HepG2 (cell line): ENCODE measurements around the gene HOXB4. TPM values are rescaled to one million over a fixed set of nuclear protein-coding genes. Genes with fewer than 3 reads are reported as not detected.

ENCODE experiments used
- ATAC-seq: fragments of 200-7000 bp; cut with Tn5 transposase; 3 replicates; pipeline ENCODE4 v1.9.1; 2020; ENCODE audit warnings: mild to moderate bottlenecking, moderate library complexity
- BruUV-seq: library from RNA; stranded (reverse); fragments of 400-500 nt; replicated peaks from 2 replicates; lab custom pipeline; 2021; lab: Mats Ljungman, UMichigan
- CTCF ChIA-PET: fragments of 300-600 bp; formaldehyde crosslinking; extraction: SDS; loops from one replicate; lab custom pipeline; 2021; ENCODE audit warnings: low total read pairs, inconsistent platforms, low intra/inter-chr PET ratio; lab: Yijun Ruan, JAX
- POLR2A ChIA-PET: fragments of 350-600 bp; sonication (Branson Sonifier 250); formaldehyde crosslinking; loops from one replicate; lab custom pipeline; 2020; ENCODE audit warnings: antibody characterized with exemption, inconsistent platforms; lab: Yijun Ruan, JAX
- DNase-seq: peaks from one replicate; pipeline ENCODE4 v3.0.0-alpha.2; 2015; ENCODE audit warnings: low spot score
- FAIRE-seq: peaks from 3 replicates; lab custom pipeline; 2011; peaks lifted over from hg19 to GRCh38; lab: Jason Lieb, UNC
- H2AFZ ChIP-seq: one replicate; pipeline ENCODE4 v1.6.1; 2011; ENCODE audit warnings: low read length, inconsistent platforms
- H3K27ac ChIP-seq: fragments of 300-600 bp; 3 replicates; pipeline ENCODE4 v1.8.0; 2011; ENCODE audit warnings: mixed run types, mild to moderate bottlenecking, mixed read lengths, low read length, inconsistent platforms; ENCODE audit not compliant: insufficient read depth; ENCODE audit errors: extremely low read length
- H3K27me3 ChIP-seq, 2 experiments: fragments of 200-600 bp in 1 of 2; 2 replicates in 1 of 2; 3 replicates in 1 of 2; pipeline versions ENCODE4 v1.6.0 to v1.8.0; 2011; ENCODE audit warnings: low read length in 2 of 2, mild to moderate bottlenecking in 2 of 2, moderate library complexity in 2 of 2, inconsistent platforms in 1 of 2; ENCODE audit not compliant: insufficient read depth in 2 of 2, control insufficient read depth in 1 of 2
- H3K36me3 ChIP-seq, 2 experiments: fragments of 200-600 bp in 1 of 2; replicated peaks in 1 of 2; 2 replicates in 1 of 2; 3 replicates in 1 of 2; pipeline versions ENCODE4 v1.5.1 to v1.8.0; 2011; ENCODE audit warnings: low read length in 2 of 2, inconsistent platforms in 1 of 2; ENCODE audit not compliant: insufficient read depth in 2 of 2, control insufficient read depth in 1 of 2
- H3K4me1 ChIP-seq: 2 replicates; pipeline ENCODE4 v1.5.1; 2012; ENCODE audit warnings: low read length, inconsistent platforms; ENCODE audit not compliant: insufficient read depth
- H3K4me2 ChIP-seq: 2 replicates; pipeline ENCODE4 v1.6.0; 2011; ENCODE audit warnings: low read depth, low read length, inconsistent platforms
- H3K4me3 ChIP-seq, 3 experiments: fragments of 200-600 bp in 1 of 3; sonication (generic), shearing (Covaris generic) in 1 of 3; replicated peaks in 1 of 3; 2 replicates each; pipeline ENCODE4 v1.5.1; 2011 to 2016; ENCODE audit warnings: low read length in 3 of 3, inconsistent platforms in 2 of 3, low read depth in 2 of 3, mild to moderate bottlenecking in 2 of 3, control low read depth in 1 of 3, mixed read lengths in 1 of 3; ENCODE audit not compliant: insufficient read depth in 1 of 3
- H3K79me2 ChIP-seq: one replicate; pipeline ENCODE4 v1.6.1; 2011; ENCODE audit warnings: low read length, inconsistent platforms; ENCODE audit not compliant: insufficient read depth
- H3K9ac ChIP-seq: 2 replicates; pipeline ENCODE4 v1.6.0; 2011; ENCODE audit warnings: mild to moderate bottlenecking, low read depth, low read length, inconsistent platforms; ENCODE audit not compliant: insufficient read depth
- H3K9me3 ChIP-seq: 2 replicates; pipeline ENCODE4 v1.5.1; 2012; ENCODE audit warnings: mild to moderate bottlenecking, low read length
- H4K20me1 ChIP-seq: 2 replicates; pipeline ENCODE4 v1.6.0; 2011; ENCODE audit warnings: inconsistent platforms, mild to moderate bottlenecking, low read length, moderate library complexity; ENCODE audit not compliant: insufficient read depth
- ATF7 ChIP-seq, 2 experiments: fragments of 450-650 bp in 1 of 2; sonication (generic) in 1 of 2; formaldehyde crosslinking in 1 of 2; IDR thresholded peaks; 2 replicates each; pipeline versions ENCODE4 v1.4.0 to v1.6.1; 2016 to 2020; ENCODE audit warnings: antibody characterized with exemption in 1 of 2, mild to moderate bottlenecking in 1 of 2, missing genetic modification reagents in 1 of 2
- BORCS8-MEF2B ChIP-seq: sonication (generic); formaldehyde crosslinking; IDR thresholded peaks from 2 replicates; pipeline ENCODE4 v1.8.0; 2022; ENCODE audit warnings: mild to moderate bottlenecking, missing genetic modification reagents
- BRCA1 ChIP-seq: sonication (generic); formaldehyde crosslinking; IDR thresholded peaks from 2 replicates; pipeline ENCODE4 v1.4.0; 2020; ENCODE audit warnings: missing genetic modification reagents
- CREB1 ChIP-seq, 2 experiments: fragments of 450-650 bp in 1 of 2; IDR thresholded peaks; 2 replicates each; pipeline ENCODE4 v1.6.1; 2016 to 2017; ENCODE audit warnings: control low read depth in 1 of 2, mild to moderate bottlenecking in 1 of 2, missing compliant biosample characterization in 1 of 2, missing genetic modification characterization in 1 of 2
- FLYWCH1 ChIP-seq: sonication (generic); formaldehyde crosslinking; IDR thresholded peaks from 2 replicates; pipeline ENCODE4 v1.8.1; 2023; ENCODE audit warnings: mild to moderate bottlenecking, missing genetic modification reagents
- MAF1 ChIP-seq: sonication (generic); formaldehyde crosslinking; IDR thresholded peaks from 2 replicates; pipeline ENCODE4 v1.5.0; 2020; ENCODE audit warnings: missing genetic modification reagents, borderline replicate concordance
- SMAD1 ChIP-seq: sonication (generic); formaldehyde crosslinking; IDR thresholded peaks from 2 replicates; pipeline ENCODE4 v1.4.0; 2020; ENCODE audit warnings: missing genetic modification reagents, low read depth, mild to moderate bottlenecking, borderline replicate concordance
- SRY ChIP-seq: sonication (generic); formaldehyde crosslinking; IDR thresholded peaks from 2 replicates; pipeline ENCODE4 v1.8.0; 2022; ENCODE audit warnings: mild to moderate bottlenecking, missing genetic modification reagents
- ZBTB21 ChIP-seq: sonication (generic); formaldehyde crosslinking; IDR thresholded peaks from 2 replicates; pipeline ENCODE4 v1.4.0; 2020; ENCODE audit warnings: missing genetic modification reagents
- ZNF530 ChIP-seq: sonication (generic); formaldehyde crosslinking; IDR thresholded peaks from 2 replicates; pipeline ENCODE4 v1.5.0; 2020; ENCODE audit warnings: low read depth, mild to moderate bottlenecking, missing genetic modification reagents
- ZNF629 ChIP-seq: sonication (generic); formaldehyde crosslinking; conservative IDR thresholded peaks from 2 replicates; pipeline ENCODE4 v1.5.0; 2020; ENCODE audit warnings: missing genetic modification reagents
- WGBS: methylation state at CpG from one replicate; pipeline ENCODE4 v1.1.6; 2017; ENCODE audit warnings: low lambda C conversion rate; 5-methylcytosine and 5-hydroxymethylcytosine counted together
- in situ Hi-C: cut with HindIII; loops from 2 replicates; pipeline ENCODE4 v1.10.0; 2017; ENCODE audit warnings: low pct_unique_long_range_greater_than_20kb; ENCODE audit not compliant: extremely low pct_ligation_motif_present
- intact Hi-C: fragments of 100-400 bp; cut with micrococcal nuclease; formaldehyde crosslinking; loops from one replicate; pipeline ENCODE4 v1.10.0; 2022; ENCODE audit not compliant: unreplicated experiment
- polyA plus RNA-seq, 8 experiments: library from polyadenylated mRNA; depleted of rRNA in 3 of 8; stranded (reverse) in 7 of 8; unstranded in 1 of 8; fragments of >200 nt; fragmentation: Illumina TruSeq in 4 of 8; extraction: Trizol in 4 of 8; gene quantifications; 2 replicates each; pipeline versions ENCODE4 v1.2.1 to v1.2.3, GENCODE V29; 2011 to 2016; ENCODE audit warnings: low read depth in 4 of 8, missing spikeins in 1 of 8, mixed read lengths in 1 of 8; ENCODE audit not compliant: insufficient read depth in 1 of 8
- total RNA-seq, 5 experiments: library from RNA; depleted of rRNA; stranded (reverse); fragments of >200 nt; fragmentation: Illumina TruSeq; extraction: Trizol; gene quantifications; 2 replicates each; pipeline ENCODE4 v1.2.3, GENCODE V29; 2016; ENCODE audit warnings: low read depth in 1 of 5
- TF ChIP-seq, protein P1 (sequence below): sonication (generic); formaldehyde crosslinking; IDR thresholded peaks from 2 replicates; pipeline ENCODE4 v1.5.0; 2020; ENCODE audit warnings: missing genetic modification reagents, mild to moderate bottlenecking, borderline replicate concordance
- TF ChIP-seq, protein P2 (sequence below): sonication (generic); formaldehyde crosslinking; IDR thresholded peaks from 2 replicates; pipeline ENCODE4; 2020; ENCODE audit warnings: missing genetic modification reagents, mild to moderate bottlenecking, borderline replicate concordance

HOXB4 gene
- total and polyA plus RNA-seq, 2 of the 13 experiments (the other 11 are each of a cell fraction or from before 2014, with no cell fraction given) = not detected

DNA sequence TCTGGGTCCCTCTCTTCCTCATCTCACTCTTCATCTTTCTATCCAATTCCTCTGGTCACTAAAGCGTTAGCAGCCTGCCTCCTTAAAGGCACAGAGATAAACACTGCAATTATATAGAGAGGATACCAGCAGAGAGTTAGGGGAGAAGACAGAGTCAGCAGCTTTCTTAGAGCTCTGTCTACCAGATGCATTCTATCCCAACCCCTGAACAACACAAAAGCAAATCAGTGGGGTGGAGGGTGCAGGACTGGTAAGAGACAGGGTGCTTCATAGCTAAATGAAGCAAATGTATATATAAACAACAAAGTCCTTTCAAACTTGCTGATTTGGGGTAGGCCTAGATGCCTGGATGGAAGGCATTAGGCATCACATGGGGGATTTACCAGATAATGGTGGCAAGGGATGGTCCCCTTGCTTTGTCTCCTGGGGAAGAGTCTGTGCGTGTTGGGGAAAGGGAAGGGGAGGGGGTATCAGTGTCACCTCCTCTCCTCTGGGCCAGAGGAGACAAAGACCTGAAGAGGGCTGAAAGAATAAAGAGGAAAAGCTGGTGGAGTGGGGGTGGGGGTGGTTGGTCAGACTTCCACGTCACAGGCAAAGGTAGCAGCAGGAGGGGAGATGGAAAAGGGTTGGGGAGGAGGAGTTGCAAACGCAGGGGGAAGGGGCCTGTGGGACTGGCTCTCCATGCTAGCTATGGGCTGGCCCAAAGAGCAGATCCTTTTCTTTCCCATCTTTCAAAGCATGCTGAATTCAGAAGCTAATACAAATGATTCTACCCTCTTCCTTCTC lies 12.0 kb downstream of the HOXB4 start:
- Histone ChIP-seq H3K4me3 (no peak overlapping the region), H4K20me1 (0 out of 2 replicates have a peak, but pooled peaks cover 4% of the 10 kb centered on the region), H3K9me3 (no peaks in the 10 kb centered on the region), H3K36me3 (no peaks in the 10 kb centered on the region), H3K9ac (no peak overlapping the region), H2AFZ (no peak overlapping the region), H3K4me2 (no peak overlapping the region), H3K4me1 (no peaks in the 10 kb centered on the region), H3K27ac (no peak overlapping the region), H3K79me2 (no peaks in the 10 kb centered on the region), H3K27me3 (peaks cover 15 to 95% of the 10 kb centered on the region in 2 experiments)
- BruUV-seq = no TSS peak
- ATAC-seq (no peak), FAIRE-seq (no peak), DNase-seq (no peak)
- CTCF ChIA-PET = no interaction called here
- intact Hi-C loops = no loop called here
- TF ChIP-seq ZBTB21 (CRISPR knock-in tag) (no peak), ZNF629 (CRISPR knock-in tag) (no peak), CREB1 (IDR thresholded peaks at IDR 0.05) (peak; percentile 41; the same call in 1 of the 2 replicates), CREB1 (CRISPR knock-in tag; IDR thresholded peaks at IDR 0.05) (no peak), MAF1 (no peak)
- in situ Hi-C loops = no loop called here
- WGBS = 3% methylated on average over 4 of the region's 4 CpGs
- POLR2A ChIA-PET = no interaction called here

DNA sequence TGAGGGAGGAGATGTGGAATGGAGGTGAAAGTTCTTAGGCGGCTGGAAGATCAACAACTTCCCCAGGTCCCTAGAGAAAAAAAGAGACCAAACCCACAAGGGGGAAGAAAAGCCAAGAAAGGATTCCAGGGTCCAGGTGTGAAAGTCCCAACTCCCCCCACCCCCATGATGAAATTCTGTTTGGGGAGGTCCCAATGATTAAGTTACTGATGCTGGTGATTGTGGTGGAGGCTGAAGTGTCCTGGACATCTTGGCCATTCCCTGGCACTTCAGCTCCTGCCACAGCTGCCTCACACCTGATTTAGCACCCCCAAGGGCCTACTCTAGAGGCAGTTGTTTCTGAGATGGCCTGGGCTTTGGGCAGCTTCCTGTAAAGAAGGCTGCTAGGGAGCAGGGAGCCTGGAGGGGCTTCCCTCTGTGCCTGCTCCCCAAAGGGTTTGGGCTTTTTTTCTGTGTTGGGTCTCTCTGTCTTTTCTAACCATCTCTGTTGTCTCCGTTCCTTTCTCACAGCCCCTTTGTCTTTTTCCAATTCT lies 13.1 kb downstream of the HOXB4 start:
- no peaks in the 10 kb centered on the region for H3K79me2 ChIP-seq
- in situ Hi-C loops = no loop called here
- no peak for FAIRE-seq
- no peak for TF ChIP-seq ZNF530 (CRISPR knock-in tag)
- TF ChIP-seq FLYWCH1 (CRISPR knock-in tag) = no peak
- TF ChIP-seq, protein P1, sequence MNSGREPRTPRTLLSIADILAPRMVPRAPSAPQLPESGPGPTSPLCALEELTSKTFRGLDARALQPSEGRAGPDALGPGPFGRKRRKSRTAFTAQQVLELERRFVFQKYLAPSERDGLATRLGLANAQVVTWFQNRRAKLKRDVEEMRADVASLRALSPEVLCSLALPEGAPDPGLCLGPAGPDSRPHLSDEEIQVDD = no peak
- TF ChIP-seq SRY = no peak
- TF ChIP-seq ATF7 (IDR thresholded peaks at IDR 0.05) = no peak
- TF ChIP-seq ATF7 (CRISPR knock-in tag; IDR thresholded peaks at IDR 0.05) = no peak
- TF ChIP-seq SMAD1 (CRISPR knock-in tag) = no peak
- TF ChIP-seq BRCA1 (CRISPR knock-in tag) = no peak
- no peak for TF ChIP-seq ZNF629 (CRISPR knock-in tag)
- TF ChIP-seq, protein P2, sequence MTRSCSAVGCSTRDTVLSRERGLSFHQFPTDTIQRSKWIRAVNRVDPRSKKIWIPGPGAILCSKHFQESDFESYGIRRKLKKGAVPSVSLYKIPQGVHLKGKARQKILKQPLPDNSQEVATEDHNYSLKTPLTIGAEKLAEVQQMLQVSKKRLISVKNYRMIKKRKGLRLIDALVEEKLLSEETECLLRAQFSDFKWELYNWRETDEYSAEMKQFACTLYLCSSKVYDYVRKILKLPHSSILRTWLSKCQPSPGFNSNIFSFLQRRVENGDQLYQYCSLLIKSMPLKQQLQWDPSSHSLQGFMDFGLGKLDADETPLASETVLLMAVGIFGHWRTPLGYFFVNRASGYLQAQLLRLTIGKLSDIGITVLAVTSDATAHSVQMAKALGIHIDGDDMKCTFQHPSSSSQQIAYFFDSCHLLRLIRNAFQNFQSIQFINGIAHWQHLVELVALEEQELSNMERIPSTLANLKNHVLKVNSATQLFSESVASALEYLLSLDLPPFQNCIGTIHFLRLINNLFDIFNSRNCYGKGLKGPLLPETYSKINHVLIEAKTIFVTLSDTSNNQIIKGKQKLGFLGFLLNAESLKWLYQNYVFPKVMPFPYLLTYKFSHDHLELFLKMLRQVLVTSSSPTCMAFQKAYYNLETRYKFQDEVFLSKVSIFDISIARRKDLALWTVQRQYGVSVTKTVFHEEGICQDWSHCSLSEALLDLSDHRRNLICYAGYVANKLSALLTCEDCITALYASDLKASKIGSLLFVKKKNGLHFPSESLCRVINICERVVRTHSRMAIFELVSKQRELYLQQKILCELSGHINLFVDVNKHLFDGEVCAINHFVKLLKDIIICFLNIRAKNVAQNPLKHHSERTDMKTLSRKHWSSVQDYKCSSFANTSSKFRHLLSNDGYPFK (CRISPR knock-in tag) = no peak
- TF ChIP-seq BORCS8-MEF2B (CRISPR knock-in tag) = no peak
- TF ChIP-seq, all 625 proteins: peak for 0
- Histone ChIP-seq H3K4me2 (no peak overlapping the region), H3K4me3 (no peak overlapping the region), H3K9ac (no peak overlapping the region), H3K36me3 (no peaks in the 10 kb centered on the region), H3K4me1 (no peaks in the 10 kb centered on the region), H4K20me1 (0 out of 2 replicates have a peak, but pooled peaks cover 4% of the 10 kb centered on the region), H2AFZ (no peak overlapping the region), H3K9me3 (no peaks in the 10 kb centered on the region), H3K27ac (no peak overlapping the region), H3K27me3 (peaks cover 14 to 94% of the 10 kb centered on the region in 2 experiments)
- DNase-seq (no peak), ATAC-seq (no peak)
- POLR2A ChIA-PET = no interaction called here
- CTCF ChIA-PET = no interaction called here
- intact Hi-C loops = no loop called here
- 4% methylated on average over 2 of the region's 2 CpGs for WGBS
- no TSS peak for BruUV-seq
